PFSK-1 (cell line): ENCODE results near the gene COL4A6.

Experiments used
- FOXP2 ChIP-seq: optimal IDR thresholded peaks from 2 replicates; pipeline ENCODE3; 2011; ENCODE audit warnings: borderline replicate concordance, control low read depth, inconsistent platforms; ENCODE audit not compliant: insufficient read depth; ENCODE audit errors: extremely low read length, extremely low read depth
- POLR2AphosphoS5 ChIP-seq: IDR thresholded peaks from 2 replicates; pipeline ENCODE4 v1.6.1; 2012; ENCODE audit warnings: low read depth, mild to moderate bottlenecking, control low read depth, low read length, moderate library complexity
- SIN3A ChIP-seq: IDR thresholded peaks from 2 replicates; pipeline ENCODE4 v1.6.1; 2012; ENCODE audit warnings: mild to moderate bottlenecking, low read length, moderate library complexity, borderline replicate concordance; ENCODE audit not compliant: insufficient read depth
- TAF1 ChIP-seq: IDR thresholded peaks from 2 replicates; pipeline ENCODE4 v1.6.1; 2012; ENCODE audit warnings: low read length, control low read depth, borderline replicate concordance; ENCODE audit not compliant: insufficient read depth
- TF ChIP-seq, protein P1 (sequence below), 2 experiments: IDR thresholded peaks; 2 replicates each; pipeline versions ENCODE4 v1.6.1 to v1.8.0; 2011 to 2012; ENCODE audit warnings: low read depth in 2 of 2, low read length in 2 of 2, control low read depth in 1 of 2, inconsistent platforms in 1 of 2, mild to moderate bottlenecking in 1 of 2, moderate library complexity in 1 of 2; ENCODE audit not compliant: insufficient read depth in 1 of 2

Gene COL4A6

DNA sequence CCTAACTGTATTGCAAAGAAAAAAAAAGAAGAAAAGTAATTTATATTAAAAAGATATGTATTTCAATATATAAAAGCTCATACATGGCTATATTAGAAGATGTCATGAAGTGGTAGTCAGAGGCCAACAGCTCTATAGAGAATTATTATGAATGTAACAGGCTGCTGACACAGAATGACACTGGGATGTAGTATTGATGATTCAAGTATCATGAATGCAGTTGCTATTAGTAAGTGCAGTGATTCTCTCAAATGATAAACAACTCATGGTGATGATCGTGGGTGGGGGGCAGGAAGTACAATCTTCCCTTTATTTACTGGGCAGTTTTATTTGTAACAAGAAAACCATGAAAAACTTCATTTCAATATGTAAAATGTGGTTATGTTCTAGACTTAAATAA, 124.6 kb downstream of the COL4A6 start:
- TF ChIP-seq TAF1 (no peak), FOXP2 (no peak), POLR2AphosphoS5 (no peak), SIN3A (no peak)
- TF ChIP-seq, protein P1, sequence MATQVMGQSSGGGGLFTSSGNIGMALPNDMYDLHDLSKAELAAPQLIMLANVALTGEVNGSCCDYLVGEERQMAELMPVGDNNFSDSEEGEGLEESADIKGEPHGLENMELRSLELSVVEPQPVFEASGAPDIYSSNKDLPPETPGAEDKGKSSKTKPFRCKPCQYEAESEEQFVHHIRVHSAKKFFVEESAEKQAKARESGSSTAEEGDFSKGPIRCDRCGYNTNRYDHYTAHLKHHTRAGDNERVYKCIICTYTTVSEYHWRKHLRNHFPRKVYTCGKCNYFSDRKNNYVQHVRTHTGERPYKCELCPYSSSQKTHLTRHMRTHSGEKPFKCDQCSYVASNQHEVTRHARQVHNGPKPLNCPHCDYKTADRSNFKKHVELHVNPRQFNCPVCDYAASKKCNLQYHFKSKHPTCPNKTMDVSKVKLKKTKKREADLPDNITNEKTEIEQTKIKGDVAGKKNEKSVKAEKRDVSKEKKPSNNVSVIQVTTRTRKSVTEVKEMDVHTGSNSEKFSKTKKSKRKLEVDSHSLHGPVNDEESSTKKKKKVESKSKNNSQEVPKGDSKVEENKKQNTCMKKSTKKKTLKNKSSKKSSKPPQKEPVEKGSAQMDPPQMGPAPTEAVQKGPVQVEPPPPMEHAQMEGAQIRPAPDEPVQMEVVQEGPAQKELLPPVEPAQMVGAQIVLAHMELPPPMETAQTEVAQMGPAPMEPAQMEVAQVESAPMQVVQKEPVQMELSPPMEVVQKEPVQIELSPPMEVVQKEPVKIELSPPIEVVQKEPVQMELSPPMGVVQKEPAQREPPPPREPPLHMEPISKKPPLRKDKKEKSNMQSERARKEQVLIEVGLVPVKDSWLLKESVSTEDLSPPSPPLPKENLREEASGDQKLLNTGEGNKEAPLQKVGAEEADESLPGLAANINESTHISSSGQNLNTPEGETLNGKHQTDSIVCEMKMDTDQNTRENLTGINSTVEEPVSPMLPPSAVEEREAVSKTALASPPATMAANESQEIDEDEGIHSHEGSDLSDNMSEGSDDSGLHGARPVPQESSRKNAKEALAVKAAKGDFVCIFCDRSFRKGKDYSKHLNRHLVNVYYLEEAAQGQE (IDR thresholded peaks at IDR 0.05; ENCODE audit: insufficient read depth in 1 of 2, low read depth in 2 of 2, low read length in 2 of 2): no peak

DNA sequence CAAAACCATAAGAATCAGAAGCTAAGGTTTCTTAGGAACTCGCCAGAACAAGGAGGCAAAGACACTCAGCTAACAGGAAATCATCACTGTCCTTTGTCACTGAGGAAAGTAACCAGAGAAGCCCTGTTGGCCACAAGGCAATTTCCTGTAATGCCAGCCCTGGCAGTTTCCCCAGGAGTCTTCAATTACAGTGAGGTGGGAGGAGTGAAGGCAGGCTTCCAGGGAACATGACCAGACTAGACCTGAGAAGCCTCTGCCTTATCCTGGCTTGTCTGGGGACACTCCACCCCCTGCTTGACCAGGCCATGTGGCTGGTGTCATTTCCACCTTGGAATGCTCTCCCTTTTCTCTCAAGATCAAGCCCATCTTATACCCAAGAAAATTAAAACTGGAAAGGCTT, 125.3 kb downstream of the COL4A6 start:
- no peak for TF ChIP-seq SIN3A
- TF ChIP-seq TAF1: no peak
- no peak for TF ChIP-seq FOXP2
- TF ChIP-seq POLR2AphosphoS5: no peak
- TF ChIP-seq, protein P1 (IDR thresholded peaks at IDR 0.05; ENCODE audit: insufficient read depth in 1 of 2, low read depth in 2 of 2, low read length in 2 of 2): no peak

DNA sequence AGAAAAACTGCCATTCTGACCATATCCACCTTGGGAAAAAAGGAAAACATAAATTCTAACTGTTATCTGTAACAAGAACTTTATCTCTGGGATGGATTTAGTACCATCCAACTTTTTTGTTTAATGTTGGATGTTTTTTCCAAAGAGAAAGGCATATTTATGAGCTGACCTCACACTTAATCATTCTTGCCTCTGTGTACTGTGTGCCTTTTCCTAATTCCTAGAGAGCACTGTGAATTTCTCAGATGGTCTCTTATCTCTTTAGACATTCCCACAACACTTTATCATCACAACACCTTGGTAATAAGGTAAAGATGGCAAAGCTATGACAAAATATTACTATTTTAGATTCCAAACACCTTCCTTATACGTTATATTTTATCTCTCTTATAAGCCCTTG, 126.2 kb downstream of the COL4A6 start:
- TF ChIP-seq POLR2AphosphoS5 (no peak), FOXP2 (no peak), SIN3A (no peak), TAF1 (no peak)
- TF ChIP-seq, protein P1 (IDR thresholded peaks at IDR 0.05; ENCODE audit: insufficient read depth in 1 of 2, low read depth in 2 of 2, low read length in 2 of 2): no peak

DNA sequence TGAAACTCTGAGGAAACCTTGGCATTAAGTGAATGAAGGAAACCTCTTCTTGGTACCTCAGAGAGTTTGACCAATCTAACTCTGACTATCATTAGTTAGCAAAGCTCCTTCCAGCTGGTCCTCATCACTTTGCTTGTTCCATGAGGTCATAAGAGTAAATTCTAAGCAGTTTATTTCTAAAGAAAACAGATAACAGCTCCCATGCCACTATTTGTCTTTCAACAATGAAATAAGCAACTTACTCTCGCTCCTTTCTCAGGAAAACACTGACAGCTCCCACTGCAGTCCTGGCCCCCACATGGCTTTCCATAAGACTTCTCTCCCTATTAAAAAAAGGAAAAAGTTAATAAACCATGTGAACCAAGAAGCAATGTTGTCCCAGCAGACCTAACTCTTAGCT, 127.7 kb downstream of the COL4A6 start:
- no peak for TF ChIP-seq FOXP2
- TF ChIP-seq, protein P1 (IDR thresholded peaks at IDR 0.05; ENCODE audit: insufficient read depth in 1 of 2, low read depth in 2 of 2, low read length in 2 of 2): no peak
- no peak for TF ChIP-seq TAF1
- no peak for TF ChIP-seq POLR2AphosphoS5

DNA sequence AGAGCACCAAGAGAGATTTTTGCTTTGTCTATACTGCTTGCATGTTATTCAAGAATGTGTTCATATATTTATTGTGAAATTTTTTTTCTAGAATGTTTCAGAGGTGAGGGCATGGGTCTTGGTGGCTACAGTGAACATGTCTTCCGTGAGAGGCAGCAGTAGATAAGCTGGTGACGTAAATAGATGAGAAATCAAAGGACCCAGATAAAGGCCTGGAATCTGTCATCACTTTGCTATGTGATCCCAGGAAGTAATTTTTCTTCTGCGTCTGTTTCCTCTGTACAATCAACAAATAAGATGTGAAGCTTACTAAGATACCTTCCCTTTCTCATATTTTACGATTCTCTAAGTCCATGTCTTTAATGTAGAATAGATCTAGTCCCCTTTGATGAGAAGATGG, 129.1 kb downstream of the COL4A6 start:
- TF ChIP-seq, protein P1 (IDR thresholded peaks at IDR 0.05; ENCODE audit: insufficient read depth in 1 of 2, low read depth in 2 of 2, low read length in 2 of 2): no peak
- TF ChIP-seq POLR2AphosphoS5 (no peak), FOXP2 (no peak), SIN3A (no peak), TAF1 (no peak)
